GM12864 (cell line): Measurements from ENCODE around the gene RP9.

ENCODE experiments used
- DNase-seq: peaks from one replicate; pipeline ENCODE4 v3.0.0-alpha.2; 2011; ENCODE audit warnings: low read depth
- H3K4me3 ChIP-seq: 2 replicates; pipeline ENCODE4 v1.5.1; 2011; ENCODE audit warnings: mild to moderate bottlenecking, low read depth, low read length, control low read depth
- CTCF ChIP-seq: IDR thresholded peaks from 2 replicates; pipeline ENCODE4 v1.5.1; 2011; ENCODE audit warnings: low read depth, mild to moderate bottlenecking, moderate library complexity, low read length, control low read depth, inconsistent platforms; ENCODE audit errors: missing control alignments

RP9 gene

GRCh38 chr7:33067921-33068320, 41.3 kb downstream of the RP9 start:
- no peak for DNase-seq
- no peak overlapping the region for H3K4me3 ChIP-seq
- no peak for TF ChIP-seq CTCF

- no peak for TF ChIP-seq CTCF
- no peak for DNase-seq
- no peak overlapping the region for H3K4me3 ChIP-seq
Observed at GRCh38 chr7:33066771-33067170, 42.4 kb downstream of the RP9 start.

GRCh38 chr7:33065981-33066380, 43.2 kb downstream of the RP9 start:
- no peak for DNase-seq
- no peak for TF ChIP-seq CTCF

GRCh38 chr7:33062782-33063443, 46.3 kb downstream of the RP9 start:
- no peak for TF ChIP-seq CTCF
- H3K4me3 ChIP-seq = peak overlapping the region; percentile 96

More at GRCh38 chr7:33065981-33066380, 43.2 kb downstream of the RP9 start:
- no peak overlapping the region for H3K4me3 ChIP-seq

DNA sequence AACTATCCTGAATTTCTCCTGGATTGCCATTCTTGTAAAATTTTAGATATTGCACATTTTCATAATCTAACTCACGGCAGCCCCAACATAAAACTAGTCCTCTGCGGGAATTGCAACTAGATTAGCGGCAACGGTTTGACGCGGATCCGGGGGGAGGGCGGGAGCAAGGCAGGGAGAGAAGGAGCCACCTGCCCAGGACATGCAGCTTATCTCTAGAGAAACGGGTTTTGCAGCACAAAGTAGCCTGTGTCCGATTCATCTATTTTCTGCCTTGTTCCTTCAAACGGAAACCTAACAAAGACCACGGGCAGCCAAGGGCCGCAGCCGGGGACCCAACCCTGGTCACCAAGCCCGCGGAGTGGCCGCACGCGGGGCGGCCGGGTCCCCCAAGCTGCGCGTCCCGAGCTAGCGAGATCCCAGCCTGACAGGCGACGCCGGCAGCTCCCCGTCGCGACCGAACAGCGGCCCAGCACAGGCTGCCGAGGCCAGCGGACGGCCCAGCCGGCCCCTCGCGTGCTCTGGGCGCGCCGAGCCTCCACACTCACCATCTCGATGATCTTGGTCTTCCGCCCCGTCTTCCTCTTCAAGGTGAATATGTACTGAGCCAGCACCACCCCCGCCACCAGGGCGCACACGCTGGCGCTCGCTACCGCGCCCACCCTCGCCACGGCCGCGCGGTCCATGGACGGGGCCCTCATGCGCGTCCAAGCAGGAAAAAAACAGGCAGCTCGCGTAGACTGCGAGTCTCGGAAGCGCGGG, 47.0 kb downstream of the RP9 start, which contains the start of gene NT5C3A:
Gene NT5C3A (minus strand): TSS at position 754 of the 759 bp plus-strand sequence. CDS start 71 bp downstream, at position 683.
- no peak for TF ChIP-seq CTCF
- DNase-seq = no peak
- H3K4me3 ChIP-seq = peak within 1 kb of the TSS; percentile 96

More at GRCh38 chr7:33062782-33063443, 46.3 kb downstream of the RP9 start:
- peak; percentile 86 for DNase-seq

DNA sequence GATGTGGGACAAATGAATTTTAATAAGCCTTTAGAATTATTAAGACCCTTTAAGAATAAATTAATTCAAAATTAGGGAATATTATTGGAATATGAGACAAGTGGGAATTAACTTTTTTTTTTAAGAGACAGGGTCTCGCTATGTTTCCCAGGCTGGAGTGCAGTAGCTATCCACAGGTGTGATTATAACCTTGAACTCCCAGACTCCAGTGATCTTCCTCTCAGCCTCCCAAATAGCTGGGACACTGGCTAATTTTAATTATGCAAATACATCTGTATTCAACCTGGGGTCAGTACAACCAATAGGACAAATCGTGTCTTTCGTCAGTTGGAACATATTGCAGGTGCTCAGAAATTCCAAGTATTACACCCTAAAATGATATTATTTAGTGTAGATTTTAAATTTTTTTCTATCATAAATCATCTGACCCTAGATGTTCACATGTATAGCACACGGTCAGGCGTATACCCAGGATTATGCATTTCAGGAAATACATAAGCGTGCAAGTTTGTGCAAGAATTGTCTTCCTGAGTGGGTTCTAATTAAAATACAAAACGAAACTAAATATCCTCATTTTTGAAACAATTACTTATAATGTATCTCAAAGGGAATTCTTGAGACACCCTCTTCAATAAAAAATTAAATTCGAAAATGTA, 47.8 kb downstream of the RP9 start:
- no peak for TF ChIP-seq CTCF
- peak overlapping the region; percentile 96 for H3K4me3 ChIP-seq
- DNase-seq = no peak
